ENCODE measurements around the gene TLR9.

DNA sequence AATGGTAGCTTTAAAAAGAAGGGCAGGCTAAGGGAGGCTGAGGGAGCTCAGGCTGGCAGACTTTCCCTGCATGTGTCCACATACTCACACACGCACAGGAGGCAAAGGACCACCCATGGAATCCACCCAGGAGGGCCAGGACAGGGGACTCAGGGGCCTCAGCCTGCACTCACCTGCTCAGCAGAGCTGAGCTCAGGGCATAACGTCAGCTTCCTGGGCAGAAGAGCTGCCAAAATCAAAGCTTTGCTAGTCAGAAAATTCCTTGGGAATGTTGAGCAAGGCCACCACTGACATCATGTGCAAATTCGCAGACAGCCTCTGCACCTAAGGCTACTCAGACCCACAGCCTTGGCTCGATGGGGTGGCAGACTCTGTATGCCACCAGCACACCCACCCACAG, 43.9 kb downstream of the TLR9 start:
- TF ChIP-seq, protein P1, sequence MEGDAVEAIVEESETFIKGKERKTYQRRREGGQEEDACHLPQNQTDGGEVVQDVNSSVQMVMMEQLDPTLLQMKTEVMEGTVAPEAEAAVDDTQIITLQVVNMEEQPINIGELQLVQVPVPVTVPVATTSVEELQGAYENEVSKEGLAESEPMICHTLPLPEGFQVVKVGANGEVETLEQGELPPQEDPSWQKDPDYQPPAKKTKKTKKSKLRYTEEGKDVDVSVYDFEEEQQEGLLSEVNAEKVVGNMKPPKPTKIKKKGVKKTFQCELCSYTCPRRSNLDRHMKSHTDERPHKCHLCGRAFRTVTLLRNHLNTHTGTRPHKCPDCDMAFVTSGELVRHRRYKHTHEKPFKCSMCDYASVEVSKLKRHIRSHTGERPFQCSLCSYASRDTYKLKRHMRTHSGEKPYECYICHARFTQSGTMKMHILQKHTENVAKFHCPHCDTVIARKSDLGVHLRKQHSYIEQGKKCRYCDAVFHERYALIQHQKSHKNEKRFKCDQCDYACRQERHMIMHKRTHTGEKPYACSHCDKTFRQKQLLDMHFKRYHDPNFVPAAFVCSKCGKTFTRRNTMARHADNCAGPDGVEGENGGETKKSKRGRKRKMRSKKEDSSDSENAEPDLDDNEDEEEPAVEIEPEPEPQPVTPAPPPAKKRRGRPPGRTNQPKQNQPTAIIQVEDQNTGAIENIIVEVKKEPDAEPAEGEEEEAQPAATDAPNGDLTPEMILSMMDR (IDR thresholded peaks at IDR 0.05): no peak
- TF ChIP-seq POLR2A (IDR thresholded peaks at IDR 0.05): peak in 1 of 2 donors; percentile 68
